HG02642 (cell line): ENCODE measurements around the gene WIZ.

Source experiments
- ATAC-seq: cut with Tn5 transposase; IDR thresholded peaks from one replicate; pipeline ENCODE4 v1.9.1; 2021; ENCODE audit warnings: mild to moderate bottlenecking; ENCODE audit not compliant: unreplicated experiment, poor library complexity

Gene WIZ

GRCh38 chr19:15468675-15469512, 19.1 kb upstream of the WIZ start:
- ATAC-seq: no peak

GRCh38 chr19:15467734-15468214, 18.0 kb upstream of the WIZ start:
- ATAC-seq: no peak

- peak; percentile 55 for ATAC-seq
Observed at GRCh38 chr19:15466851-15467733, 17.3 kb upstream of the WIZ start.

GRCh38 chr19:15464394-15465385, 14.9 kb upstream of the WIZ start, which contains the start of gene RASAL3:
RASAL3 (minus strand) TSS chr19:15464544; CDS start chr19:15464358, 186 bp downstream.
- peak; percentile 47 for ATAC-seq

- peak; percentile 38 for ATAC-seq
Observed at GRCh38 chr19:15463861-15464371, 14.2 kb upstream of the WIZ start.

- ATAC-seq: no peak
Observed at GRCh38 chr19:15461694-15462093, 11.9 kb upstream of the WIZ start.

GRCh38 chr19:15457701-15458484, 8.1 kb upstream of the WIZ start:
- ATAC-seq: no peak

GRCh38 chr19:15456871-15457700, 7.3 kb upstream of the WIZ start:
- ATAC-seq: no peak

GRCh38 chr19:15456441-15456840, 6.7 kb upstream of the WIZ start:
- ATAC-seq: no peak

- ATAC-seq: no peak
Observed at GRCh38 chr19:15455996-15456395, 6.2 kb upstream of the WIZ start.

- no peak for ATAC-seq
Observed at GRCh38 chr19:15453906-15454860, 4.4 kb upstream of the WIZ start.

- no peak for ATAC-seq
Observed at GRCh38 chr19:15453091-15453578, 3.4 kb upstream of the WIZ start.

GRCh38 chr19:15452111-15453047, 2.6 kb upstream of the WIZ start:
- no peak for ATAC-seq

GRCh38 chr19:15450528-15450890, 753 bp upstream of the WIZ start:
- ATAC-seq: no peak

- ATAC-seq: peak; percentile 10
Observed at GRCh38 chr19:15448778-15449619, 757 bp downstream of the WIZ start.
